ENCODE data around the gene ZNF850. TPM values are rescaled to one million over a fixed set of nuclear protein-coding genes. Genes with fewer than 3 reads are reported as not detected.

Gene ZNF850
- total and polyA plus RNA-seq, 9 of the 15 experiments (the other 6 are each of a cell fraction or from before 2014, with no cell fraction given): 1.2 to 13.0 (median 5.9) TPM

- TF ChIP-seq ZBTB34 (CRISPR knock-in tag; IDR thresholded peaks at IDR 0.05) (no peak), SMAD4 (CRISPR knock-in tag; conservative IDR thresholded peaks at IDR 0.05) (peak; percentile 47; the same call in 1 of the 2 replicates), ZFP30 (CRISPR knock-in tag; IDR thresholded peaks at IDR 0.05; ENCODE audit: borderline replicate concordance) (no peak), ZBTB17 (CRISPR knock-in tag; IDR thresholded peaks at IDR 0.05) (0 out of 2 replicates have a peak, but pooled peaks have one; percentile 33), PKNOX1 (IDR thresholded peaks at IDR 0.05) (no peak), GTF2E2 (tag; IDR thresholded peaks at IDR 0.05) (no peak), TCF7L2 (IDR thresholded peaks at IDR 0.05; ENCODE audit: low read depth, low read length) (no peak), ZBTB2 (IDR thresholded peaks at IDR 0.05) (no peak), RHOXF2B (CRISPR knock-in tag; conservative IDR thresholded peaks at IDR 0.05) (no peak), CREBBP (IDR thresholded peaks at IDR 0.05; ENCODE audit: low read depth, low read length) (no peak), MEF2A (IDR thresholded peaks at IDR 0.05; ENCODE audit: control insufficient read depth, low read depth, low read length) (no peak), EHMT2 (IDR thresholded peaks at IDR 0.05) (no peak), ZNF512 (tag; IDR thresholded peaks at IDR 0.05) (no peak), ZNF785 (CRISPR knock-in tag; IDR thresholded peaks at IDR 0.05) (no peak), SREBF2 (CRISPR knock-in tag; IDR thresholded peaks at IDR 0.05) (no peak), ZNF280A (IDR thresholded peaks at IDR 0.05; ENCODE audit: low read depth, partially characterized antibody) (no peak)
Observed at GRCh38 chr19:36771261-36772231, 1.1 kb downstream of the ZNF850 start (continued).

All from K562 (cell line).